Kidney epithelial cell (primary cell): ENCODE results near the gene SMG7. TPM values are rescaled to one million over a fixed set of nuclear protein-coding genes. Genes with fewer than 3 reads are reported as not detected.

ENCODE experiments used
- DNase-seq: peaks from one replicate; pipeline ENCODE4 v3.0.0-alpha.2; 2010; ENCODE audit warnings: low read depth
- H3K27me3 ChIP-seq: 2 replicates; pipeline ENCODE4 v1.6.0; 2011; ENCODE audit warnings: low read length; ENCODE audit not compliant: control insufficient read depth, insufficient read depth
- H3K36me3 ChIP-seq: 2 replicates; pipeline ENCODE4 v1.5.1; 2011; ENCODE audit warnings: low read length; ENCODE audit not compliant: control insufficient read depth, insufficient read depth
- H3K4me3 ChIP-seq: 2 replicates; pipeline ENCODE4 v1.5.1; 2011; ENCODE audit warnings: low read depth, mild to moderate bottlenecking, control low read depth, low read length
- total RNA-seq: library from RNA; depleted of rRNA; stranded (reverse); fragments of >200 nt; gene quantifications from 2 replicates; pipeline ENCODE4 v1.2.3, GENCODE V29; 2015
- TF ChIP-seq, protein P1 (sequence below): IDR thresholded peaks from 2 replicates; pipeline ENCODE4 v1.5.1; 2011; ENCODE audit warnings: mild to moderate bottlenecking, moderate library complexity, low read length, control low read depth, inconsistent platforms; ENCODE audit not compliant: insufficient read depth, poor library complexity, severe bottlenecking

The SMG7 gene
- total RNA-seq, 1 donor from 2014 or later = 62.2 TPM

DNA sequence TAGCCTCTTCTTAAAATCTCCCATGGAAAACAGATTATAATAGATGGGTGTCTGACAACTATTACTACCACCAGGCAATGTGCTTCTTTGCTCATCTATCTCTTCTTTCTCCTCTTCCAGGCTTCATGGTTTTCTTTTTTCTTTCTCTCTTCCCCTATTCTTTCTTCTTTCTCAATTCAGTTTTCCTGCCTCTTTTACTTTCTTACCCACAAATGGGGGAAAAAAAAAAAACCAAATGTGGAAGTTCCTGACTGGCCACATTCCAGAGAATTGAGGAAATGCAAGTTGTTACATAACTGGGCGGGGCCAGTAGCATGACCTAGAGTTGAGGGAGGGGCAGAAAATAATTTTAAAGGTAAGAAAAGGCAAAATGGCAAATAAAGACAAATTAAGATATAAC, 10.9 kb upstream of the SMG7 start:
- H3K27me3 ChIP-seq = no peaks in the 10 kb centered on the region
- H3K4me3 ChIP-seq = no peak overlapping the region
- DNase-seq = no peak
- no peaks in the 10 kb centered on the region for H3K36me3 ChIP-seq
- TF ChIP-seq, protein P1, sequence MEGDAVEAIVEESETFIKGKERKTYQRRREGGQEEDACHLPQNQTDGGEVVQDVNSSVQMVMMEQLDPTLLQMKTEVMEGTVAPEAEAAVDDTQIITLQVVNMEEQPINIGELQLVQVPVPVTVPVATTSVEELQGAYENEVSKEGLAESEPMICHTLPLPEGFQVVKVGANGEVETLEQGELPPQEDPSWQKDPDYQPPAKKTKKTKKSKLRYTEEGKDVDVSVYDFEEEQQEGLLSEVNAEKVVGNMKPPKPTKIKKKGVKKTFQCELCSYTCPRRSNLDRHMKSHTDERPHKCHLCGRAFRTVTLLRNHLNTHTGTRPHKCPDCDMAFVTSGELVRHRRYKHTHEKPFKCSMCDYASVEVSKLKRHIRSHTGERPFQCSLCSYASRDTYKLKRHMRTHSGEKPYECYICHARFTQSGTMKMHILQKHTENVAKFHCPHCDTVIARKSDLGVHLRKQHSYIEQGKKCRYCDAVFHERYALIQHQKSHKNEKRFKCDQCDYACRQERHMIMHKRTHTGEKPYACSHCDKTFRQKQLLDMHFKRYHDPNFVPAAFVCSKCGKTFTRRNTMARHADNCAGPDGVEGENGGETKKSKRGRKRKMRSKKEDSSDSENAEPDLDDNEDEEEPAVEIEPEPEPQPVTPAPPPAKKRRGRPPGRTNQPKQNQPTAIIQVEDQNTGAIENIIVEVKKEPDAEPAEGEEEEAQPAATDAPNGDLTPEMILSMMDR = no peak

DNA sequence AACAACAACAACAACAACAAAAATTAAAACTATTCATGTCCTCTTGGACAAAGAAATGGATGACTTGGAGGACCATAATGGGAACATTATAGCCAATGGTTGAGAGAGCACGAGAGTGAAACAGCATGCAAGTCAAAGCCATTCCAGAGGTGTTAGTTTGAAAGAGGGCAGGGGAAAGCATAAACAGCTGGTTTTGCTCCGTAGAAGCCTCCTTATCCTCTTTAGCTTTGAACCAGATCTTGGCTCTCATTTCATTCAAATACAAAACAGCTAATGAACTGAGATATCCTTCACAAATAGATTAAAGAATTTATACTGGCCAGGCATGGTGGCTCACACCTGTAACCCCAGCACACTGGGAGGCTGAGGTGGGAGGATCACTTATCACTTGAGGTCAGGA, 8.7 kb upstream of the SMG7 start:
- Histone ChIP-seq H3K36me3 (no peaks in the 10 kb centered on the region), H3K27me3 (no peaks in the 10 kb centered on the region), H3K4me3 (no peak overlapping the region)
- TF ChIP-seq, protein P1 = no peak
- no peak for DNase-seq

DNA sequence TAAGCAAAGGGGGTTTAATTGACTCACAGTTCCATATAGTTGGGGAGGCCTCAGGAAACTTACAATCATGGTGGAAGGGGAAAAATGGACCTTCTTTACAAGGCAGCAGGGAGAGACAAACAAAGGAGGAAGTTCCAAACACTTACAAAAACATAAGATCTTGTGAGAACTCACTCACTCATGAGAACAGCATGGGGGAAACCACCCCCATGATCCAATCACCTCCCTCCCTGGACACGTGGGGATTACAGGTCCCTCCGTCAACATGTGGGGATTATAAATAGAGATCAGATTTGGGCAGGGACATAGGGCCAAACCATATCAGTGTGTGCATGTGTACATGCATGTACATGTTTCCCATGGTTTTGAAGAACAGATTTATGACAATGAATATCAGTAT, 5.5 kb upstream of the SMG7 start:
- TF ChIP-seq, protein P1 = no peak
- Histone ChIP-seq H3K27me3 (no peaks in the 10 kb centered on the region), H3K36me3 (no peaks in the 10 kb centered on the region), H3K4me3 (no peak overlapping the region)
- DNase-seq = no peak

DNA sequence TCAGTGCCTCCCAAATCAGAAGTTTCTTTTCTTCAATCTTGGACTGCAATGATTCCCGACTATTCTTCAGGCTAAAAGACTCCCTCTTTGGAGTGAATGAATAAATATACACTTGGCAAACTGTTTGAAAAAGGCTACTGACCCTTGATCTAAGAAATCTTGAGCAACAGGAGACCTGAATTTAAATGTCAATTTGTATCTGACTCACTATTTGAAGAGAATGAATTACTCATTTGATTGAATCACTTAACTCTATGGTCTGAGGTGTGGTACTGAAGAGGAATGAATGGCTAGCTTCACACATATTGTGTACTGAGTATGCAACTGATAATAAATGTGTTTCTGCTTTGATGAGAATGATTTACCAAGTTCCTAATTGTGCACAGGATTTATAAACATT, 4.6 kb upstream of the SMG7 start:
- no peak for DNase-seq
- H3K4me3 ChIP-seq = no peak overlapping the region
- TF ChIP-seq, protein P1 = no peak
- no peaks in the 10 kb centered on the region for H3K27me3 ChIP-seq
- no peaks in the 10 kb centered on the region for H3K36me3 ChIP-seq

DNA sequence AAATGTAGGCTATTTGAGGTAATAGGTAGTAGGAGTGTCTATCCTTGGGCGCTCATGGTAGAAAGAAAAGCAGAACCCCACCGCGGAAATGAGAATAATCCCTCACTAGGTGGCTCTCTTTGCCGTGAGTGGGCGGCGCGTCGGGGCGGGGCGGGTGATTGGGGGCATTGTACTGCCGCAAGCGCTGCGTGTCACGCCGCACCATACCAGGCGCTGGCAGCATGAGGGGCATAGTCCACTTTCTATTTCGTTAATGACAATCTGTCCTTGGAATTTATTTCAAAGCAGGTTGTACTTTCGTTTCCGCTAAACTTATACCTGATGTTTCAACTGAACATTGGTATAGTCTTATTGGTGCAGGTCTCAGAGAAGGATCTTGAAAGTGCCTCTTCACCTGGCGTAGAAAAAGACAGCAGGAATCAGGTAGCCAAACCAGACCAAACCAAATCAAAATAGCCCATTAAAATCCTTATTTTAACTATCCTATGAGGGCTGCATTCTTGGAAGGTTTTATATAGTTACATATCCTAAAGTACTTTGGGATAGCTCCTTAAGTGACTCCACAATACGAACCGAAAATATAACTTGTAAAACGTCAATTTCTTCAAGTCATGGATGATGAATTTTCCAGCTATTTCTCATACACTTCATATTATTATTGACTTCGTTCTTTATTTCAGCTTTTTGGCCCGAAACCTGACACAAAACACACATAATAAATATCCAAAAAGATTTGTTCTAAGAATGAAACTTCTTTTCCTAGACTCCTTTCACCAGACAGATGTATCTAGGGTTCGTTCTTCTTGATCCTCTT, 1.9 kb upstream of the SMG7 start:
- peak overlapping the region; percentile 70 for H3K4me3 ChIP-seq
- H3K27me3 ChIP-seq = no peaks in the 10 kb centered on the region
- no peaks in the 10 kb centered on the region for H3K36me3 ChIP-seq
- TF ChIP-seq, protein P1 = peak; percentile 52
- DNase-seq = no peak
